Right atrium auricular region (tissue), 2 donors: Measurements from ENCODE around the gene STAMBP. TPM values are rescaled to one million over a fixed set of nuclear protein-coding genes. Genes with fewer than 3 reads are reported as not detected.

Source experiments
- DNase-seq: peaks from one replicate; pipeline ENCODE4 v3.0.0-alpha.2; 2019; ENCODE audit warnings: low spot score
- H3K27ac ChIP-seq, 2 donors: fragments of 200-600 bp; sonication (generic); 1 replicate in 1 of 2; 2 replicates in 1 of 2; pipeline ENCODE4 v1.5.1; 2016 to 2019
- H3K27me3 ChIP-seq, 2 donors: fragments of 200-600 bp; sonication (generic); one replicate each; pipeline versions ENCODE4 v1.5.1 to v1.6.0; 2017 to 2019
- H3K36me3 ChIP-seq: fragments of 200-600 bp; sonication (generic); one replicate; pipeline ENCODE4 v1.5.1; 2016
- H3K4me1 ChIP-seq, 2 donors: fragments of 200-600 bp; sonication (generic); one replicate each; pipeline versions ENCODE4 v1.5.1 to v1.6.0; 2017 to 2019
- H3K4me3 ChIP-seq, 2 donors: fragments of 200-600 bp; sonication (generic); 1 replicate in 1 of 2; 2 replicates in 1 of 2; pipeline ENCODE4 v1.5.1; 2017 to 2019; ENCODE audit warnings: mild to moderate bottlenecking in 1 of 2, moderate library complexity in 1 of 2
- H3K9me3 ChIP-seq, 2 donors: fragments of 200-600 bp; sonication (generic); one replicate each; pipeline ENCODE4 v1.5.1; 2019
- CTCF ChIP-seq, 2 donors: fragments of 200-600 bp; sonication (generic); IDR thresholded peaks; one replicate each; pipeline ENCODE4 v1.5.1; 2019; ENCODE audit warnings: antibody characterized with exemption in 2 of 2
- total RNA-seq, 2 donors: library from RNA; depleted of rRNA; stranded (reverse); fragments of >200 nt; gene quantifications; one replicate each; pipeline ENCODE4 v1.1.0, GENCODE V29; 2016

STAMBP gene
- total RNA-seq, 2 donors from 2014 or later = 23.3 to 37.3 TPM

GRCh38 chr2:73891276-73891901 is 62.6 kb downstream of the STAMBP start:
- no peaks in the 10 kb centered on the region for H3K4me1 ChIP-seq
- H3K27ac ChIP-seq = no peak overlapping the region
- H3K9me3 ChIP-seq = no peaks in the 10 kb centered on the region
- no peaks in the 10 kb centered on the region for H3K27me3 ChIP-seq
- no peaks in the 10 kb centered on the region for H3K36me3 ChIP-seq
- TF ChIP-seq CTCF (IDR thresholded peaks at IDR 0.05) = no peak
- H3K4me3 ChIP-seq = no peak overlapping the region
- no peak for DNase-seq

- H3K27ac ChIP-seq = peak within 1 kb of the TSS in 1 of 2 donors; percentile 16
- H3K9me3 ChIP-seq = no peaks in the 10 kb centered on the region
- no peaks in the 10 kb centered on the region for H3K27me3 ChIP-seq
- no peak for DNase-seq
- H3K4me3 ChIP-seq = peak within 1 kb of the TSS in 1 of 2 donors; percentile 3
- no peaks in the 10 kb centered on the region for H3K4me1 ChIP-seq
- TF ChIP-seq CTCF (IDR thresholded peaks at IDR 0.05) = no peak
- no peaks in the 10 kb centered on the region for H3K36me3 ChIP-seq
Measured at GRCh38 chr2:73892631-73893329, 64.0 kb downstream of the STAMBP start, which contains the start of gene ACTG2. TSS of gene ACTG2 (plus strand) at chr2:73893008. CDS start at chr2:73901312, 8,304 bp downstream.

- H3K9me3 ChIP-seq = no peaks in the 10 kb centered on the region
- no peaks in the 10 kb centered on the region for H3K36me3 ChIP-seq
- no peaks in the 10 kb centered on the region for H3K4me1 ChIP-seq
- no peaks in the 10 kb centered on the region for H3K27me3 ChIP-seq
- H3K27ac ChIP-seq = no peak overlapping the region
- no peak for DNase-seq
- H3K4me3 ChIP-seq = no peak overlapping the region
- no peak for TF ChIP-seq CTCF (IDR thresholded peaks at IDR 0.05)
Measured at GRCh38 chr2:73893764-73894474, 65.2 kb downstream of the STAMBP start.

- TF ChIP-seq CTCF (IDR thresholded peaks at IDR 0.05) = no peak
- H3K27me3 ChIP-seq = no peaks in the 10 kb centered on the region
- no peaks in the 10 kb centered on the region for H3K9me3 ChIP-seq
- H3K4me3 ChIP-seq = no peak overlapping the region
- H3K27ac ChIP-seq = no peak overlapping the region
- no peaks in the 10 kb centered on the region for H3K4me1 ChIP-seq
- no peak for DNase-seq
- no peaks in the 10 kb centered on the region for H3K36me3 ChIP-seq
Measured at GRCh38 chr2:73894475-73894850, 65.7 kb downstream of the STAMBP start.

- Histone ChIP-seq H3K4me3 (no peak overlapping the region), H3K4me1 (no peaks in the 10 kb centered on the region)
Measured at GRCh38 chr2:73894877-73895276, 66.1 kb downstream of the STAMBP start.

More at GRCh38 chr2:73894877-73895276, 66.1 kb downstream of the STAMBP start:
- no peak for TF ChIP-seq CTCF (IDR thresholded peaks at IDR 0.05)
- Histone ChIP-seq H3K36me3 (no peaks in the 10 kb centered on the region), H3K27me3 (no peaks in the 10 kb centered on the region), H3K9me3 (no peaks in the 10 kb centered on the region), H3K27ac (no peak overlapping the region)
- DNase-seq = no peak
